ENCODE data around the gene SKP2. TPM values are rescaled to one million over a fixed set of nuclear protein-coding genes. Genes with fewer than 3 reads are reported as not detected.

Gene SKP2
- total and polyA plus RNA-seq, 7 donors: 1.3 to 6.6 (median 3.8) TPM

- 2 to 3% (median 2%) methylated on average over 23 of the region's 23 CpGs for whole genome bisulfite sequencing, 3 donors
- H3K4me1 ChIP-seq: peaks cover 31% of the 10 kb centered on the region
- no peaks in the 10 kb centered on the region for H3K9me3 ChIP-seq
- no peaks in the 10 kb centered on the region for H3K27me3 ChIP-seq (ENCODE audit: insufficient read depth in 3 of 3, low read length in 2 of 3)
- intact Hi-C loops (cut with DNase I): no loop called here
- DNase-seq (peak; percentile 26 to 65), ATAC-seq (peak; percentile 39 to 72 (median 48))
- H3K27ac ChIP-seq: peak overlapping the region; percentile 89
- no peak for TF ChIP-seq CTCF (IDR thresholded peaks at IDR 0.05)
- peaks cover 3 to 7% of the 10 kb centered on the region in 2 donors for H3K36me3 ChIP-seq (ENCODE audit: insufficient read depth in 1 of 2, low read depth in 1 of 2)
- H3K4me3 ChIP-seq: peak overlapping the region; percentile 85
These were observed 1.1 kb upstream of the SKP2 start for GRCh38 chr5:36150676-36151433.

DNA sequence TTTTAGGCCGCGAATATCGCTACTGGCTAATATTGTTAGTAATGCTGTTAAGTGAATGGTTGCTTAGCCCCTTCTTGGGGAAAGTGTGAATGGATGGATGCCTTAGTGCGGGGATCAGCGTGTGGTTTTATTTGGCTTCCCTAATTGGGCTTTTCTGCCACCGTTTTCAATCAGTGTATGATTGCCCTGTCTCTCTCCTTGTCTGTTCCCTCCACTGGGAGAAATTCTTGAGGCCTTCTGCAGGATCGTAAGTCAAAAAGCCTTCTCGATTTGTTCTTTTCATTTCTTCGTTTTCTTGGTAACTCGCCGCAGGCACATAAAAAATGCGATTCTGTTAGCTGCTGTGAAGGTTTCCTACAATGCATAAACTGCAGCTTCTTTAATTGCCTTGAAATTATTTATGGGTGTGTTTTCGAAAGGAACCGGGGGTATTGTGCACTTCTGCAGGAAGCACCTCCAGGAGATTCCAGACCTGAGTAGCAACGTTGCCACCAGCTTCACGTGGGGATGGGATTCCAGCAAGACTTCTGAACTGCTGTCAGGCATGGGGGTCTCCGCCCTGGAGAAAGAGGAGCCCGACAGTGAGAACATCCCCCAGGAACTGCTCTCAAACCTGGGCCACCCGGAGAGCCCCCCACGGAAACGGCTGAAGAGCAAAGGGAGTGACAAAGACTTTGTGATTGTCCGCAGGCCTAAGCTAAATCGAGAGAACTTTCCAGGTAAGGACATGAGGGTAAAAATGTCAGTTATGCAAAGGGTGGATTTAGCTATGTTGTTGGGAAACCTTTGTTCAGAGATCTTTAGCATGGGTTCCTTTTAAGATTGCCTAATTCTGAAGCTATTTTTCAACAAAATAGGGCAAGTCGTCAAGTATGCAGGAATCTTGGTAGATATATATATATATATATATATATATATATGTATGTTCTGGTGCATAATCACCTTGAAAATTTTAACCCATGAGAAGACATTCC, 700 bp downstream of the SKP2 start:
- no peak for DNase-seq
- 4 to 6% (median 5%) methylated on average over 24 of the region's 24 CpGs for whole genome bisulfite sequencing, 3 donors
- H3K36me3 ChIP-seq (ENCODE audit: insufficient read depth in 1 of 2, low read depth in 1 of 2): peaks cover 3 to 13% of the 10 kb centered on the region in 2 donors
- intact Hi-C loops (cut with DNase I): no loop called here
- H3K4me1 ChIP-seq: peaks cover 42% of the 10 kb centered on the region
- H3K27ac ChIP-seq: peak overlapping the region; percentile 44
- no peaks in the 10 kb centered on the region for H3K27me3 ChIP-seq (ENCODE audit: insufficient read depth in 3 of 3, low read length in 2 of 3)
- no peaks in the 10 kb centered on the region for H3K9me3 ChIP-seq
- no peak for TF ChIP-seq CTCF (IDR thresholded peaks at IDR 0.05)
- no peak for ATAC-seq
- peak overlapping the region; percentile 85 for H3K4me3 ChIP-seq

DNA sequence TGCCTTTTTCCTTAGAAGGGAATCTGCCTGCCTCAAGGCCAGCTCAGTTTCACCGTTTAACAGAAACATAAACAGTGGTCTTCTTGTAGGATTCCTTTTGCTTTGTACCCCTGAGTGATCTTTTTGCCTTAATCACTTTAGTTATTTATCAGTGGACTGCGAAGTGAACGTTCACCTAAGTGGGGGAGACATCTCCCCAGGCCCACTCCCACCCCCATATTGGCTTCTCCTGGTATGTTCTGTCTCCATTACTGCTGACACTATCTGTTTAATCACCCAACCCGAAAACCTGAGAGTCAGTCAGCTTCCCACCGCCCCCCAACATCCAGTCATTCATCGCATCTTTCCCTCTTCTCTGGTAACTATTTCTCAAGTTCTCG, 1.4 kb downstream of the SKP2 start:
- Histone ChIP-seq H3K9me3 (no peaks in the 10 kb centered on the region), H3K27ac (no peak overlapping the region), H3K36me3 (ENCODE audit: insufficient read depth in 1 of 2, low read depth in 1 of 2) (peaks cover 3 to 13% of the 10 kb centered on the region in 2 donors), H3K4me1 (peaks cover 39% of the 10 kb centered on the region), H3K27me3 (ENCODE audit: insufficient read depth in 3 of 3, low read length in 2 of 3) (no peaks in the 10 kb centered on the region), H3K4me3 (peak overlapping the region; percentile 85)
- TF ChIP-seq CTCF (IDR thresholded peaks at IDR 0.05): no peak
- WGBS, 3 donors: 36 to 52% (median 38%) methylated on average over 7 of the region's 7 CpGs
- ATAC-seq (no peak), DNase-seq (no peak)
- intact Hi-C loops (cut with DNase I): no loop called here

DNA sequence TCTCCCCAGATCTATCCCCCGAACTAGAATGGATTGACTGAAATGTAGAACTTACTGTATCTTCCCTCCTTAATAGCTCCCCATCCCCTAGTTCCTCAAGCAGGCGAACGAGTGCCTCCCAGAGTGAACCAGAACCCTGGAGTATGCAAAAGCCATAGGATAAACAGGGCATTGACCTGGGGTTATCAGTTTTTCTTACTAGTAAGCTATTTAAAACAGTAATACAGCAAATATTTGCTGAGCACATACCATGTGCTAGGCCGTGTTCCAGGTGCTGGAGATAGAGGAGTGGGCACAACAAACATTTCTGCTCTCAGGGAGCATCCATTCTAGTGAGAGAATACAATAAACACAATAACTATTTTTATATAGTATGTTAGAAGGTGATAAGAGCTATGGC, 1.8 kb downstream of the SKP2 start:
- intact Hi-C loops (cut with DNase I): no loop called here
- H3K4me3 ChIP-seq: peak overlapping the region; percentile 85
- H3K27me3 ChIP-seq (ENCODE audit: insufficient read depth in 3 of 3, low read length in 2 of 3): no peaks in the 10 kb centered on the region
- WGBS, 3 donors: 53 to 67% (median 54%) methylated on average over 4 of the region's 4 CpGs
- peaks cover 34% of the 10 kb centered on the region for H3K4me1 ChIP-seq
- no peaks in the 10 kb centered on the region for H3K9me3 ChIP-seq
- DNase-seq (no peak), ATAC-seq (no peak)
- H3K36me3 ChIP-seq (ENCODE audit: insufficient read depth in 1 of 2, low read depth in 1 of 2): peaks cover 3 to 15% of the 10 kb centered on the region in 2 donors
- no peak overlapping the region for H3K27ac ChIP-seq
- no peak for TF ChIP-seq CTCF (IDR thresholded peaks at IDR 0.05)

All from psoas muscle (tissue), 8 donors.